Suprapubic skin (tissue), 3 donors: ENCODE results near the gene TCTN2.

Experiments
- POLR2A ChIP-seq, 2 donors: fragments of 450-650 bp; IDR thresholded peaks; one replicate each; pipeline ENCODE4 v1.6.1; 2017; ENCODE audit warnings: antibody characterized with exemption in 2 of 2, mild to moderate bottlenecking in 2 of 2, moderate library complexity in 2 of 2
- TF ChIP-seq, protein P1 (sequence below), 2 donors: fragments of 200-600 bp in 1 of 2; fragments of 450-650 bp in 1 of 2; sonication (generic) in 1 of 2; IDR thresholded peaks; one replicate each; pipeline ENCODE4 v1.5.1; 2016 to 2019; ENCODE audit warnings: antibody characterized with exemption in 2 of 2, mild to moderate bottlenecking in 1 of 2, moderate library complexity in 1 of 2

DNA sequence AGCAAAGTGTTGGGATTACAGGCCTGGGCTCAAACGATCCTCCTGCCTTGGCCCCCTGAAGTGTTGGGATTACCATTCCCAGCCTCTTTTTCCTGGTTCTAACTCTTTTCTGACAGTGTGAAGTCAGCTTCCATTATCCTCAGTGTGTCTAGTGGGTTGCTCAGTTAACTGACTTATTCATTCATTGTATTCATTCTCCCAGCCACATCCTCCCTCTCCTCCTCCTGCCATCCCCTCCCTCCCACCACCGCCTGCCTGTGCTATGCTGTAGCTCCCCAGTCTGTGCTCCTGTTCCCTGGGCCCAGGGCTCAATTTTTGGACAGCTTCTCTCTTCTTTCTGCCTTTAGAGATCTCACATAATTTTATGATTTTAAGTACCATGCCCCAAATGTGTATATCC lies 60.7 kb downstream of the TCTN2 start:
- TF ChIP-seq, protein P1, sequence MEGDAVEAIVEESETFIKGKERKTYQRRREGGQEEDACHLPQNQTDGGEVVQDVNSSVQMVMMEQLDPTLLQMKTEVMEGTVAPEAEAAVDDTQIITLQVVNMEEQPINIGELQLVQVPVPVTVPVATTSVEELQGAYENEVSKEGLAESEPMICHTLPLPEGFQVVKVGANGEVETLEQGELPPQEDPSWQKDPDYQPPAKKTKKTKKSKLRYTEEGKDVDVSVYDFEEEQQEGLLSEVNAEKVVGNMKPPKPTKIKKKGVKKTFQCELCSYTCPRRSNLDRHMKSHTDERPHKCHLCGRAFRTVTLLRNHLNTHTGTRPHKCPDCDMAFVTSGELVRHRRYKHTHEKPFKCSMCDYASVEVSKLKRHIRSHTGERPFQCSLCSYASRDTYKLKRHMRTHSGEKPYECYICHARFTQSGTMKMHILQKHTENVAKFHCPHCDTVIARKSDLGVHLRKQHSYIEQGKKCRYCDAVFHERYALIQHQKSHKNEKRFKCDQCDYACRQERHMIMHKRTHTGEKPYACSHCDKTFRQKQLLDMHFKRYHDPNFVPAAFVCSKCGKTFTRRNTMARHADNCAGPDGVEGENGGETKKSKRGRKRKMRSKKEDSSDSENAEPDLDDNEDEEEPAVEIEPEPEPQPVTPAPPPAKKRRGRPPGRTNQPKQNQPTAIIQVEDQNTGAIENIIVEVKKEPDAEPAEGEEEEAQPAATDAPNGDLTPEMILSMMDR (IDR thresholded peaks at IDR 0.05) = no peak
- TF ChIP-seq POLR2A (IDR thresholded peaks at IDR 0.05) = no peak
